CD4-positive, alpha-beta T cell treated with Interleukin-2 at 100 ng/mL for 4 hours (primary cell): Measurements from ENCODE around the gene SLC27A2.
"Not testable (repeated sequence)": the region's sequence is repeated elsewhere in the genome, so short reads cannot be mapped to it uniquely, and the experiment has no call there.

Experiments
- DNase-seq: peaks from one replicate; pipeline ENCODE4 v3.0.0-alpha.2; 2020; ENCODE audit warnings: low spot score

SLC27A2 gene

GRCh38 chr15:50181969-50182218, at the start of gene SLC27A2:
Gene SLC27A2 (plus strand): TSS chr15:50182196. CDS start chr15:50182428, 232 bp downstream.
- peak; percentile 22 for DNase-seq

GRCh38 chr15:50132251-50132984, 49.6 kb upstream of the SLC27A2 start:
- DNase-seq = not testable (repeated sequence)

- DNase-seq = peak; percentile 11
Observed at GRCh38 chr15:50134524-50135024, 47.4 kb upstream of the SLC27A2 start.

- DNase-seq = peak; percentile 17
Observed at GRCh38 chr15:50135031-50135551, 46.9 kb upstream of the SLC27A2 start.

GRCh38 chr15:50137330-50137761, 44.6 kb upstream of the SLC27A2 start:
- no peak for DNase-seq

DNA sequence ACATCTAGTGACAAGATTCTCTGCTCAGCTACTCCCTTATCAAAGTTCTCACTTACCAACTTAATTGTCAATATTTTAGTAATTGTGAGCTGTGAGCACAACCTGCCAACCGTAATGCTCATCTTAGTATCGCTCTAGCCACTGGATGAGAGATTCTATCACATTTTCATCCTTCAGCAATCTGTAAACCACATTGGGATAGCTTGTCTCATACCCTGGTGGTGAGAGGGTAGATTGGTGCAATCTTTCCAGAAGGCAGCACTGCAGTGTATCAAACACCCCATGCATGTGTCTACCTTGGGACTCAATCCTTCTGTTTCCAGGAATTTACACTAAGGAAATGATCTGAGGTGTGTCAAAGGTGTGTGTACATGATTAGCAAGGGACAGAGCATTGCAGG, 44.1 kb upstream of the SLC27A2 start:
- DNase-seq = no peak

DNA sequence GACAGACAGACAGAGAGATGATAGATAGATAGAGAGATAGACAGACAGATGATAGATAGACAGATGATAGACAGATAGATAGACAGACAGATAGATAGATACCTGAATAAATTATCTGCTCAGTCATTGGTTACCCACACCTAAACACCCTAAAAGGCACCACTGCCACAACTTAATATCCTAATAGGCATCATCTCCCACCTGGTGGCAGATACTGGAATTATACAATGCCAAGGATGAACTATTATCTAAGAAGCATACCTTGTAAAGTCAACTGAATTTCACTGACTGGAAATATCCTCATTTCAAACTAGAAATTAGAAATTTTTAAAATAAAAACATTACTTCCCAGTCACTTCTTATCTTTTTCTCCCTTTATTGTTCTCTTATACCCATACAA, 43.6 kb upstream of the SLC27A2 start:
- no peak for DNase-seq

DNA sequence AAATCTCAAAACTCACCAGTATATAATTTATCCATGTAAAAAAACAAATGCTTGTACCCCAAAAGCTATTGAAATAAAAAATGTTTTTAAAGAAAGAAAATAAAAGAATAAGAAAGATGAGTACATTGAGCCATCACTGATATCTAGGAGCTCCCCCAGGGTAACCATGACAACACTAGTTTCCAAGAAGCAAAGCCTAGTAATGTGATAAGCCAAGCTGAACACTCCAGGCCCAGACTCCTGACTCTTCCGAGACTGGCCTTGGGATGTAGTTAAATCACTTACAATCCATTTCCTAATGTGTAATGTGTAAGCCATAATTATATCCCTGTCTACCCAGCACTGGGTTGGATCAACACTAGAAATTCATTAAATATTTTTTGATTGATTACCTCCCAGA, 41.9 kb upstream of the SLC27A2 start:
- no peak for DNase-seq

DNA sequence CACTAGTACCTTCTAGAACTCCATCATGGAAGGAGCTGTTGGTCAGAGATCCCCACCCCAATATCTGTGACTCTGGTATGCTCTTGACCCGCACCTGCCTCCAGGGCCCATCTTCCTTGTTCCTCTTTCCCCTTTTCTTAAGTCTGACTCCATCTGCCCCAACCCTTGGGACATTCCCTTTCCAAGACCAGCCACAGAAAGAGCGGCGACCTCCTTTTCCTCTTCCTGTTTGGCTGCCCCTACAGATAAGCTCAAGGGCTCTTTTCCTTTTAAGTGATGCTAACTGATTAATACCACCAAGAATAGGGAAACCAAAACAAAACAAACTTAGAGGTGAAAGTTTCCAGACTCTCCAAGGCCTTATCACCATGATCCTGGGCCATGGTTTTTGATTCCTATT, 41.0 kb upstream of the SLC27A2 start:
- DNase-seq = no peak

GRCh38 chr15:50141856-50142255, 40.1 kb upstream of the SLC27A2 start:
- DNase-seq = no peak

DNA sequence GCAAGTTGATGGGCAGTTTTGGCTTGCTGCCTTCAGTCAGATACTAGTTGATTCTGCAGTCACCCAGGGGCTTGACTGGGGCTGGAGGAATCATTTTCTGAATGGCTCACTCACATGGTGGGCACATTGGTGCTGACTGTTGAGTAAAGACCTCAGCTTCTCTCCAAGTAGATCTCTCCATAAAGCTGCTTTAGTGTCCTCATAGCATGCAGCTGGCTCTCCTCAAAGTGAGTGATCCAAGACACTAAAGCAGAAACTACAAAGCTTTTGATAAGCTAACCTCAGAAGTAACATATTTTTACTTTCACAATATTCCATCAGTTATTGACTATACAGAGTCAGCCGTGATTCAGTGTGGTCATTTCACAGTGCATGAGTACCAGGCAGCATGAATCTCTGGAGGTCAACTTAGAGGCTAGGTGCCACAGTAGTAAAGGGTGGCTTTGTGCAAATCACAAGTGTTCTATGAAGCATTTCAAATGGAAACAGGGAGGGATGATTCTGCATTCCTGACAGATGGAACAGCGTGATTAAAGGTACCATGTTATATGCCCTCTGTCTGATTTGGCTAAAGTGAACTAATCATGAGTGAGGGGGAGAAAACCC, 38.6 kb upstream of the SLC27A2 start:
- DNase-seq = no peak

- DNase-seq = no peak
Observed at GRCh38 chr15:50144341-50145120, 37.5 kb upstream of the SLC27A2 start.

DNA sequence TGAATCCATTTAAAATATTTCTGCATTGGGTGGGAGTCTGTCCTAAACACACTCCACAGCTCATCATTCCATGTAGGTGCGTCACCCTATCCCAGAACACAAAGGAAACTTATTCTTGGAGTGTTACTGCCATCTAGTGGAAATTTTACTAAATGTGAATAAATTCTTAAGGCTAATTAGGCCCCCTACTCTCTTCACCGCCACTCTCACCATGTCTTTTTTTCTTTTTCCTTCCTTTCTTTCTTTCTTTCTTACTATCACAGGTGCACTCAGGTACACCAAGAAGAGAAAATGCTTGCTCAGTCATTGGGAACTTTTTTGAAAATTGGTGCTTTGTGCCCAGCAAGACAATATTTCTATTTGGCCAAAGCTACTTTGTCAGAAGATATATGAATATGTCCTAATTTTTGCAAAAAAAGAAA, 36.5 kb upstream of the SLC27A2 start:
- peak; percentile 59 for DNase-seq

DNA sequence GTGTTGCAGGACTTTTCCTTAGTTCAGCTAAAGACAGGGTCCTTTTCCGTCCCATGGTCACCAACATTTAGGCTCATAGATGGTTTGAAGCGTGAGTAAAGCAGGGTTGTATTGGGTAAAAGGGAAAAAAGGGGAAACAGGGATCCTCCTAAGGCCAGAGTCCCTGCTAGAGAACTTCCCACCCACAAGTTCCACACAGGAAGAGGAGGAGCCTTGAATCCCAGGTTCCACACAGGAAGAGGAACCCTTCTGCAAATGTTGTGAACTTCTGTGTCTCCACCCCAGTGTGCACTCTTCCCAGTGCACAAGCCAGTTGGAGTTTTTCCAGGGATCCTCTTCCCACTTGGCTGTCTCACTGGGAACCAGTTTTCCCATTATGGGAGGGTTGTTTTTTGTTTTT, 35.4 kb upstream of the SLC27A2 start:
- DNase-seq = no peak

GRCh38 chr15:50148362-50148963, 33.5 kb upstream of the SLC27A2 start:
- no peak for DNase-seq

DNA sequence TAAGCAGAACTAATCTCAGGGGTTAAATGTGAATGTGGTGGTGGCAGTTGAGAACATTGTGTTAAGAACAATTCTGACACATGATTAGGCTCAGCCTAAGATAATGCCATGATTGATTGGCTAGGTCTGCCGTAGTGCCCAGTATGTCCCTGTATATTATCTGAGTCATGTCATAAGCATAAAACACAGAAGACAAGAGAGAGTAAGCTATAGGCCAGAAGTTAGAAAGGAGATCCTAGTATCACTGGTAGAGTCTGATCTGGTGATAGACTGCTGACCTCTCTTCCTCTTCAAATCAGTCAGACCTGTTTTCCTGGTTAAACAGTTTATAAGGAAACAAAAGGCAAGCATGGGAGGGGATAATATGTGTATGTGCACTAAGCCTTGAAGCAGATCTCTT, 32.9 kb upstream of the SLC27A2 start:
- no peak for DNase-seq

GRCh38 chr15:50150349-50150748, 31.6 kb upstream of the SLC27A2 start:
- DNase-seq = no peak

DNA sequence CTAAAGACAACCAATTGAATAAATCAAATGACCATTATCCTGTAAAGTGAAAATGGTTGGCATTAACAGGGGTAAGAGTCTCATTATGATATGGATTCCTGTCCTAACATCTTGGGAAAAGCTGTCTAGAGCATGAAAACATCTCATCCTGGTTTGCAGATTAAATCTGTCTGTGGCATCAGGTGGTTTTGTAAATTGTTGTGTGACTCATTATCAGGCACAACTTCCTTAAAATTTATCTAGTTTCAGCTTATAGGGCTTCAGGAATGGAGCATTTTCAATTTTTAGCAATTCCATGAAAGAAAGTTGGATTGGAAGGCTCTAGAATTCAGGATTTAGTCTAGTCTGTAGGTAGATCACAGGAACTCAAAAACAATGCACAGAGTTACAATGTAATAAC, 31.1 kb upstream of the SLC27A2 start:
- no peak for DNase-seq

DNA sequence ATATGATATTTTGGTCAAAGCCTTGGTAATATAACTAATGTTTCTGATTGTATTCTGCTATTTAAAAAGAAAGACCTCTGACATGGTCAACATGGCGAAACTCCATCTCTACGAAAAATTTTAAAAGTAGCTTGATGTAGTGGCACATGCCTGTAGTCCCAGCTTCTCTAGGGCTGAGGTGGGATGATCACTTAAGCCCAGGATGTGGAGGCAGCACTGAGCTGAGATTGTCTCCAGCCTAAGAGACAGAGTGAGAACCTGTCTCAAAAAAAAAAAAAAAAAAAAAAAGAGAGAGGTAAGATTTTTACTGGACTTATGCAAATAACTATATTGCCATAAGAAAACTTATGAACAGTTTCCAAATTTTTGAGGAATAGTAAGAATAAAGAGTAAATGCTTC, 30.5 kb upstream of the SLC27A2 start:
- DNase-seq = no peak

DNA sequence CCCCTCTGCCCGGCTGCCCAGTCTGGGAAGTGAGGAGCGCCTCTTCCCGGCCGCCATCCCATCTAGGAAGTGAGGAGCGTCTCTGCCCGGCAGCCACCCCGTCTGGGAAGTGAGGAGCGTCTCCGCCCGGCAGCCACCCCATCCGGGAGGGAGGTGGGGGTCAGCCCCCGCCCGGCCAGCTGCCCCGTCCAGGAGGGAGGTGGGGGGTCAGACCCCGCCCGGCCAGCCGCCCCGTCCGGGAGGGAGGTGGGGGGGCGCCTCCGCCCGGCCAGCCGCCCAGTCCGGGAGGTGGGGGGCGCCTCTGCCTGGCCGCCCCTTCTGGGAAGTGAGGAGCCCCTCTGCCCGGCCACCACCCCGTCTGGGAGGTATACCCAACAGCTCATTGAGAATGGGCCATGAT, 23.8 kb upstream of the SLC27A2 start:
- DNase-seq = not testable (repeated sequence)

DNA sequence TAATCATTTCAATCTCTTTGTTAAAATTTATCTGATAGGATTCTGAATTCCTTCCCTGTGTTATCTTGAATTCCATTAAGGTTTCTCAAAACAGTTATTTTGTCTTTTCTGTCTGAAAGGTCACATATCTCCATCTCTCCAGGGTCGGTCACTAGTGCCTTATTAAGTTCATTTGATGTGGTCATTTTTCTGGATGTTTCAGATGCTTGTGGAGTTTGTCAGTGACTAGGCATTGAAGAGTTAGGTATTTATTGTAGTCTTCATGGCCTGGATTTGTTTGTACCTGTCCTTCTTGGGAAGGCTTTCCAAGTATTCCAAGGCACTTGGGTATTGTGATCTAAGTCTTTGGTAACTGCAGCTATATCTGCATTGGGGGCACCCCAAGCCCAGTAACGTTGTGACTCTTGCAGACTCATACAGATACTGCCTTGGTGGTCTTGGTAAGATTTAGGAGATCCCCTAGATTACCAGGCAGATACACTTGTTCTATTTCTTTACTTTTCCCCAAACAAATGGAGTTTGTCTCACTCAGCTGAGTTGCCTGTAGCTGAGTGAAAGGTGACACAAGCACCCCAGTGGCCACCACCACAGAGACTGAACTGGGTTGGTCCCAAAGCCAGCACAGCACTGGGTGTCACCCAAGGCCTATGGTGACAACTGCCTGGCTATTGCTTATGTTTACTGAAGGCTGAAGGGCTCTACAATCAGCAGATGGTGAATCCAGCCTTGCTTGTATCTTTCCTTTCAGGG, 18.9 kb upstream of the SLC27A2 start:
- no peak for DNase-seq
